Stimulated activated CD8-positive, alpha-beta memory T cell treated with anti-CD3 and anti-CD28 coated beads, Interleukin-12 subunit alpha, Interleukin-12 subunit beta, amount 100 ng/mL, for 24 hours (primary cell): ENCODE results near the gene HAND2.

Experiments
- DNase-seq: peaks from one replicate; pipeline ENCODE4 v3.0.0-alpha.2; 2020; ENCODE audit errors: extremely low read depth

The HAND2 gene

DNA sequence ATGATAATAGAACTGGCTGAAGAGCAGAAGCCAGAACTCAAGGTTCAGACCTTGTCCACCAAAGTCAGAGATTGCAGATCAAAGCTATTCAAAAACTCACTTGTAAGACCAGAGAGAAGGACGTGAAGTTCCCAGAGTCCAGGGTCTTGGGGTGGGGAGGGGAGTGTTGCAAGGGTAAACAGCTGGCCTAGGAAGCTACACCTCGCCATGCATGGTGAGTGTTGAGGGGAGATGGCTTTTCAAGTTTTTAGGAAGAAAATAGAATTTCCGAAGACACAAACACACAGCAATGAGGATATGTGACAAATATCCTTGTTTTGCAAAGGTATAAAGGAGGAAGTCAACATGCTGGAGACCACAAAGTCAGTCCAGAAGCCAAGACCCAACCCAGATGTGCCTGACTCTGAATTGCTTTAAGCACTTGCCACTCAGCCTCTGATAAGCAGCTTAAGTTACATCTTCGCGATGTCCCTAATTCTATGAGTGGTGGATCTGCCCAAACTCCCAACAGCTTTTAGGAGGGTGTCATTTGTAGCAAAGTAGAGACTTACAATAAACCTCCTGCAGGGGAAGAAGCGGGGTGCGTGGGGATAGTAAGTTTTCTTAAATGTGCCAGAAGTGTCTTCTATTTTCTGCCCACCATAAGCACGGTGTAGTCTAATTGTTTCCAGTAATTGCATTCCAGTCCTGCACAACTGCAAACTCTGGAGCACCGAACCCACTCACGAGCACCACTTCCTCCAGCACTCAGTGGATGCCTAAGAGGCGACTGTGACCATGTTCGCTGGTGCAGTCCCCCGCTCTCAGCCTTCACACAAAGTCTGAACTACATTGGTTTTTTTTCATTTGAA lies 26.5 kb downstream of the HAND2 start:
- DNase-seq: no peak

DNA sequence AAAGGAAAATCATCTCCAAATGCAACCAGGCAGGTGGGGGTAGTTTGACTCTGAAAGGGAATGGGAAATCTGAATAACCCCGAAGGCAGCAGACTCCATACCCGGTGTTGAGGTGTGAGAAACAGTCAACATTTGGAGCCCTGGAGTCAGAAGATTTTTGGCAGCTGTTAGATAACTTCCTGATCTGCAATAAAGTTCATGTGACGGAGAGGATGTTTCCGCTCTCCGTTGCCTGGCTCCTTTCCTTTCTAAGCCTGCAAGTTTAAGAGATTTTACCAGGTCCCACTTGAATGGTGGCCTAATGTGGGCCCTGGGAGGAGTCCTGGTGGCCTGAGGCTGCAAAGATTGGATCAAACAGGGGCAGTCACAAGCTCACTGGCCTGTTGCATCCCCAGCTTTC lies 27.7 kb downstream of the HAND2 start:
- DNase-seq: no peak

DNA sequence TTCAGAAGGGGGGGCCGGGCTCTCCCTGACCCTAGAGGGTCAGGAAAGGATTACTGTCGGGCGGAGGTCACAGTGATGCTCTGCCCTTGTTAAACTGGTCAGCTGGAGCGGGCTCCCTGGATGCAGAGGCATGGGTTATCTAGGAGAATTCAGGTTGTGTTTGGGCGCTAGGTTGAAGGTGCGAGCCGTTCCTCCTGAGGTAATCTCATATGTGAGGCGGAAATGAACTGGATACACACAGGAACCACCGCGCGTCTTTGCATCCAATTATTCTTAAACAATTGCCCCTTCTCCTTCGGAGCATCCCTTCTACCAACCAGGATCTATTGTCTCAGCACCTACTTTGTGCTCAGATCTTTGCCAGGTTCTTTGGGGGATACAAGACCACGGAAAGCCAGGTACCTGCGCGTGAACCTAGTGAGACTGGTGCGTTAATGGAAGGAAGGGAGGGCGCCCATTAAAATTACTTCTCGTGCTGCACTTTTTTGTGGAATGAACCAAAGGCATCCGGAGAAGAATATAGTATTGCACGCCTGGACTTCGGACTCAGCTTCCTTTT lies 28.4 kb downstream of the HAND2 start:
- DNase-seq: no peak

DNA sequence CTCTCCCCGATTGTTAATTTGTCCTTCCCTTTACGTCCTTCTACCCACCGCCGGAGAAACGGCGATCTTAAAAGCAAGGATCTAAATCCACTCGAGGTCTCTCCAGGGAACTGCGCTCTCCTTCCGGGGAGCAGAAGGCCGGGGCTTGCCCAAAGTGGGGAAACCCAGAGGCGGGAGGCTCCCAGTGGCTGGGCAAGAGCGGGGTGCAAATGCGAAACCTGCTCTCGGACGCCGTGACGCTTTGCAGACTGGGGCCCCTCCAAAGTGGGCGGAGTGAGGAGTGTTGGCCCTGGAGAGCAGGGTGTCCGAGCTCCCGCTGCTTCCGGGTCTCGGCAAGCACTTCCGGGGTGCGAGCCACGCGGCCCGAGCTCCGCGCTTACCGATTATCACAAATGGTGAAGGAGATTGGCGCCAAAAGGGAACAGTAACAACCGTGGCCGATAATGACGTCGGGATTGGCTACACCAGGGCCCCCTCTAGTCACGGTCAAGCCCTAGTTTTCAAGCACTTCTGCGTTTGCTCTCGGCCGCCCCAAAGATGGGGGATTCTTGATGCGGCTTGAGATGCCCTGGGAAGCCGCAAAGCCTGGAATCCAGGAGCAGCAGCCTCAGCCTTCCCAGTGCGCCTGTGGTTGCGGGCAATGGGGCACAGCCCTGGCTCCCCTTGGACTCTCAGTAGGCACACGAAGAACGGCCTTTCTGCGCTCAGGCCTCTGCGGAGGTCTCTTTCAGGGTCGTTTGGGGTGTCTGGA lies 29.0 kb downstream of the HAND2 start:
- no peak for DNase-seq

DNA sequence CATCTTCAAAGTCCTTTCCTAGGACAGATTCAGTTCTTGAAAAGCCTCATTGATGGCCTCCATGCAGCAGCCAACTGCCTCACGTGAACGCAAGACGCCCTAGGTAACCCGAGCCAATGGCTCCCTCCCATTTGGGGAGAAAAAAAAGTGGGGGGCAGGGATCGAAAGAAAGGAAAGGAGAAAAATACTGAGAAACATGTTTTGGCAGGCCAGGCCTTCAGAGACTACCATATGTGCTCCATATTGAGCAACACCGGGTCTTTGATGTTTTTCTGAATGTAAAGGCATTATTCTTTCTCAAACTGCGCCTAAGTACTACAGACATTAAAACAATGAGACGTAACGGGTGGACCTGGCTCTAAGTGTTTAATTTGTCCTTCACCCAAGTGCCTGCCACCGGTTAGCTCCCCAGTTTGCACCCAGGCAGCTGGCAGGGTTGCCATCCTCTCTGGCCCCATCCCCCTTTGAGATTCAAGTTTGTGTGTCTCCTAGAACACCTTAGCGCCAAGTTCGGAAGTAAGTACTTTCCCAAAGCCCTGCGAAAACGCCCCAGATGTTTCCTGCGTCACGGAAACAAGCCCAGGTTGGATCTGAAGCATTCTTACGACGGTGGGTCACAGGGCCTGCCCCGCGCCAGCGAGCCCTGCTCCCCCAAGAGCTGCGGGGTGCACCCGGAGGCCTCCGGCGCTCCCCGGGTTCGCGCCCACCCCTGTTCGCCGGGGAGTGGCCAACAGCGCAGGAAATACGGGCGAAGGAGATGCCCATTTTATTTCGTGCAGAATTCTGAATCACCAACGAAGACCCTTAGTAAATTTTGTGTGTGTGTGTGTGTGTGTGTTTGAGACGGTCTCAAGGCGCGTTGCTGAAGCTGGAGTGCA lies 30.1 kb downstream of the HAND2 start:
- no peak for DNase-seq

DNA sequence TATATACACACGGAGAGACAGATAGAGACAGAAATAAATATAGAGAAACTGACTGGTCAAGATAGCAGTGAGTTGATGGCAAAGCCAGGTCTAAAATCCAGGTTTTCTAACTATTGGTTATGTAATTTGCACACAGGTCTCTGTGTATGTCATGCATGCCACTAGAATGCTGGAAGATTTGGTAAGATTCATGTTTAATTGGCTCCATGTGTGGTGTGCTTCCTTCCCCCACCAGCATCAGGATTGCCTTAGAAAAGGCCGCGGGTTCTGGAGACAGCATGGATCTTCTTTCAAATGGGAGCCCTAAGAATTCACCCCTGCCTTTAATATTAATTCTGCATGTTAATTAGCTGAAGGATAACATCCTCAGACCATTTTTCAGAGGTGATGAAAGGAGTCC lies 31.3 kb downstream of the HAND2 start:
- no peak for DNase-seq

DNA sequence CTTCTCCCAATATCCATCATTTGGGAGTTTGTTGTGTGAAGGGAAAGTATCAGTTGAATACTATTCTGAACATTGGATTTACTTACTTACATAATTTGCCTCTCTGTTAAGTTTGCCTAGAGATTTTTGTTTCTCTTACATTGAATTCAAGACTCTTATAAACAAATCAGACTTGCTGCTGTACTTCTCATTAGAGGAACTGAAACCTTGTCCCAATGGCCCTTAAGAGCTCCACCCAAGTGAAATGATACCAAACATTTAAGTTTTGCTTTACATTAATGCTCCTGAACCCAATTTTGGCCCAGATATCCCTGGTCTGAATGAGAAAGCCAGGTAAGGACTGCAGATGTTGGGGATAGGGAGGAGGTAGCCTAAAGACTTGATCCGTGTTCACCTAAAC lies 32.0 kb downstream of the HAND2 start:
- no peak for DNase-seq

DNA sequence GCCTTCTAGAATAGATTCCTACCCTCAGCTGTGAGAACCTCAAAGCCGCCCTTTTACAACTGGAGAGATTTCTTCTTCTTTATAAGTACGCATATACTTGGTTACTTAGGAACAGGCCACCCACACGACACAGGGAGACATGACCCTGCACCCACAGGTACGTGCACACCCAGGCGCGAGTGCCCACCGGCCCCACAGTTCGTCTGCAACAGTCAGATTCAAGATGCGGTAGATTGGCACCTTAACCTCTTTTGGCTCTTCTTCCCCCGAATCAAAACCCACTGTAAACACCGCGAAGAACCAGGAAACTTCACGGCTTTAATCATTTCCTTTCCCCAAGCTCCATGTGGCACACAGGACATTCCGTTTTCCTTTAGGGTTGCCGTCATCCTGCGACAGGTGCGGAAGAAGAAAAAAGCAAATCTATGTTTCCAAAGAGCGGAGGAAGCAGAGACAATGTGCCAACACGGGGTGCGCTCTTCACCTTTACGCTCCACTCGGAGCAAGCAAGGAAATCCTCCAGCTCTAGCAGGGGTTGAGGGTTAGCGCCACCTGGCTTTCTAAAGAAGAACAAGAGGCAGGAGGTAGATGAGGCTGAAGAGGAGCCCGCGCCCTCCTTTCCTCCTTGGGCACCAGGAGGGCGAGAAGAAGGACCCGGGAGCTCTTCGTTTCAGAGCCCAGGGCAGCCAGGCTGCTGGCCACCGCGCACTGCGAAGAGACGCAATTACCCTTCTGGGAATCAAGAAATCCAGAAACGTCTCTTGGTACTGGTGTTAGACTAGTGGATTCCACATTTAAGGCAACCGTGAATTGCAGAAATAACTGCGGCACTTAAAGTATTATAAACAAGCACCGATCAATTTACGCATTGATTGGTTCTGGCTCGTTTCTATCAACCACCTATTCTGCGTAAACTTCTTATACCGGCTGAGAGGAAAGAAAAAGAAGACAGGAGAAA lies 35.7 kb downstream of the HAND2 start:
- DNase-seq: no peak

DNA sequence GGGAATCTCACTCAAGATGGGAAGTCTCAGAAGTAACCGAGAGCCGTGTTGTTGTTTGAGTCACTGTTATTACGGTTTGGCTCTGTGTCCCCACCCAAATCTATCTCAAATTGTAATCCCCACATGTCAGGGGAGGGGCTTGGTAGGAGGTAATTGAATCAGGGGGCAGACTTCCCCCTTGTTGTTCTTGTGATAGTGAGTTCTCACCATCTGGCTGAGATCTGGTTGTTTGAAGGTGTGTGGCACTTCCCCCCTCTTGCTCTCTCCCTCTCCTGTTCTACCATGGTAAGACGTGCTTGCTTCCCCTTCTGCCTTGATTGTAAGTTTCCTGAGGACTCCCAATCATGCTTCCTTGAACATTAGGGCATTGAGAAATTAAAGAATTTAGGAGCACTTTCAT lies 37.0 kb downstream of the HAND2 start:
- DNase-seq: no peak

DNA sequence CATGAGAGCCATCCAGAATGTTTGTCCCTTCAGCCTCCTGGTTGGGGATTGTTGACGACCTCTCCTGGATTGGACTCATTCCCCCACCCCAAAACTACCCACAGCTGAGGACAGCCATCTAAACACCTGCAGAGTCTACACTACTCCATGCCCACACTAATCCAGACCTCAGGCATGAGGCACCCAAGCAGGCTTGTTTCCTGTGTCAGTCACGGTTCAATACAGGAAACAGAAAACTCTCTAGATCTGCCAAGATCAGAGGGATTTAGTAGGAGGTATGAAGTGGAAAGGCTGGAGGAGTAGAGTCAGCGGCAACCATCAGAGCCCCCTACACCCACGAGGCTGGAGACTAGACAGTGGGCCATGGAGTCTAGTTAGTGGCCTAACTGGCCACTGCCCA lies 37.7 kb downstream of the HAND2 start:
- DNase-seq: no peak

DNA sequence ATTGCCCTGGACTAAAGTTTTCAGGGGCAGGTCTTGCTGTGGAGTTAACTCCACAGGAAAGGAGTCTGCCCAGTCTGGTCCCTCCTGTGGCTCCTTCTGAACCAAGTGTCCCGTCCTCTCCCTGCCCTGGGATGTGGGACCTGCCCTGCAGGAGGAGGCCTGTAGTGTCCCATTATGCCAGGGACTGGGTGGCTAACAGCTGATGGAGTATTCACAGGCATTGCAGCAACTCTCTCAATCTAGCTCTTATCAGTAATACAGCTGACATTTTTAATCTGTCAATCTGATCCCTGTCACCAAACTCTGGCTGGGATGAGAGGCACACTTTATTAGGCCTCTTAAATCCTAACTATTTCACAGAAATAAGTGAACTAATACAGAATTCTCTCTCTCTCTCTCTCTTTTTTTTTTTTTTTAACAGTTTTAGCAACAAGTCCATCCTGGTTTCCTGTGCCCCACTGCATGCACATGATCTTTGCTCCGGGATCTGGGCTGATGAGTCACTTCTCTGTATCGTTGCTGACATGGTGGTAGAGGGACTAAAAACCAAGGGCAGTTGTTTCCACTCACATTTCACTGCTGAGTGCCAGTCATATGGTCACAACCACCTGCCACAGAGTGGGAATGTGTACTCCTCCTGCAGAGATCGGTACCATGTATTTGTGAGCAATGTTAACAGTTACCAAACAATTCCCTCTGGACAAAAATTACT lies 39.1 kb downstream of the HAND2 start:
- no peak for DNase-seq

DNA sequence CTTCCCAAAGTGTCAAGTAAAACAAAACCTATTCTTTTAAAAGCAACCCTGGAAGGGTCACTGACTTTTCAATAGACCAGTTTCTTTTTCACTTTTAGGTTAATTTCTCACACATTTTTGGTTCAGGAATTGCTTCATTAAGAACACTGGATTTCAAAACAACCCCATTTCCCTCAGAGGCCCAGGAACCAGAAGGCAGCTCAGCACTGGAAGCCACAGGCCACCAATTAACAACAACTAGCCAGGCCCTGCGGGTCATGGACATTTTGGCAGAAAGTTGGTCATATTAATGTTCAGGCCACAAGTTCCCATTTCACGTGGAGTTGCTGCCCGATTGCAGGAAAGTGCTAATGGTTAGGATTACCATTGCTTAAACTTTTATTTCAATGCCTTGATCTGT lies 39.8 kb downstream of the HAND2 start:
- DNase-seq: no peak

DNA sequence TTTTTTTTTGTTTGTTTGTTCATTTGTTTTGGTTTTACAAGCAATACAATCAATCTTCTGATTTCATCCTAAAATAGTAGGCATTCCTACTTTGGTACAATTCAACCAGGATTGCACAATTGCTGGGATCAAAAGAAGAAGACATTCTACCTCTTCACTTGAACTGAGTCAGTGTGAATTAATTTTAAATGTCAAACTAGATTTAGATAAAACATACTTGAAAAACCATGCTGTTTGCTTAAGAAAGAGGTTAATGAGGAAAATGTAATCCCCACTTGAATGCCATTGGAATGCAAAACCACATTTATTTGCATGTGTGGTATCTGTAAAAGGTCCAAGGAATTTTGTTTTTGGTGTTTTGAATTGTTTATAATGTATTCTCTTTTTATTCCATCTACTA lies 40.5 kb downstream of the HAND2 start:
- DNase-seq: no peak

DNA sequence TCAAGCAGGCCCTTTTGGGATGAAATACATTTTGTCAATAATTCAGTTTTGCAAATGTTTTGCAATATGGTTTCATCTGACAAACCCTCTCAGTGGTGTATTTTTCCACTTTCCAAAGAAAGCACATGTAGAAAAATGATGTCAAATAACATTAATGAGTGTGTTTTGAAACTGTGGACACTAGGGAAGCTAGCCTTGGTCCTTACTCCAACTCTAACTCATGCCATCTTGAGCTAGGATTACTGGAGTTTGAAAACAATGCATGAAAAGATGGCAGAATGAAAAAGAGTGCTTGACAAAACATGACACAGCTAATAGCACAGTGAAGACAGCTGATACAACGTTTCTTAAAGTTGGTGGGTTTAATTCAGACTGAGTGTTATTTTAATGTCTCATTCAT lies 41.4 kb downstream of the HAND2 start:
- DNase-seq: no peak

DNA sequence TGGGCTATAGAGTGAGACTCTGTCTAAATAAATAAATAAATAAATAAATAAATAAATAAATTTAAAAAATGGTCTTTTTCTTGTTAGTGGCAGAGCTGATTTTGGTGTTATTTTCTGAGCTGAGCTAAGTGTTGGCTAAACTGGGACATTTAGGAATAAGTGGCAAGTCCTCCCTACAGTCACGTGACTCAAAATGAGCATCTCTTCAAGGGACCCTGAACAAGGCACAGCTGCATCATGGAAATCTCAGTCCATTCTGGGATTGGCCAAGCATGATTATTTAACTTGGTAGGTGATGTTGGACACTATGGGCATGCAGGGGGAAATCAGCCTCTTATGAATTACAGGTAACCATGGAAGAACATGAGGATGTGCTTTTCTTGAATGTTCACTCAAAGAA lies 42.0 kb downstream of the HAND2 start:
- no peak for DNase-seq

DNA sequence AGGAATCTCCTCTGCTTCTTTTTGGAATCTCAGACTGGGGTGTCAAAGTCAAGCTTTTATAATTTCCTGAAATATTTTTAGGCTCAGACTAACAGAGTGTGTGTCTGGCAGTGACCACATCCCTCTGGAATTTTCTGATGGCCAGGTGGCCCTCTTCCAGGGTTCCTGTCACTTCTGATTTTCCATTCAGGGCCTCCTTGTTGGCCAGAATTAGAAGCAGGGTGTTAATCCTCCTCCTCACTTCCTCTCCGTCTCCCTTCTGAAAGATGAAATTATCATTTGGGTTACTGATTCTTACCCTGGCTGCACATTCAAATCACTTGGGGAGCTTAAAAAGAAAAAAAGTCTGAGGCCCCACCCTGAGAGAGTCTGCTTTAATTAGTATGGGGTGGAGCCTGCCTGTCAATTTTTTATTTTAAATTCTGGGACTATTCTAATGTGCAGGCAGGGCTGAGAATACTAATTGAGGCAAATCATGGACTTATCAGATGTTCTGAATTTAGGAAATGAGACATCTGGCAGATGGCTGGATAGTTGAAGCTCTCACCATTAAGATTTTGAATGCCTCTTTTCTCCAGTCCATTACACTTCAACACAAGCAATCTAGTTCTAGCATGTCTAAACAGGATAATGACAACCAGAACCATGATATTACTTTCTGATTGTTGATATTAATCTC lies 43.2 kb downstream of the HAND2 start:
- no peak for DNase-seq

DNA sequence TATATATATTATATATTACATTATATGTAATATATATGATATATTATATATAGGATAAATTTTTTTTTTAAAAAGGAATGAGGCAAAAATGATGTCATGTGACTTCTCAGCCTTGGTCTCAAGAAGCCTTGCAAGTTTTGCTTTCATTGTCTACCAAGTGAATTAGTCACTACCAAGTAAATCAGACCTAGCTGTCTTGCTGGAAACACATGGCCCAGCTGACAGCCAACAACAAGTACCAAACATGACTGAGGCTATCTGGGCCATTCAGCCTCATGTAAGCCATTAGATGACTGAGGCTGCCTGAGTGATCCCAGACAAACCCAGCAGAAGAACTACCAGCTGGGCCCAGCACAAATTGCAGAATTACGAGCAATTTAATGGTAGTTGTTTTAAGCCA lies 44.9 kb downstream of the HAND2 start:
- no peak for DNase-seq

DNA sequence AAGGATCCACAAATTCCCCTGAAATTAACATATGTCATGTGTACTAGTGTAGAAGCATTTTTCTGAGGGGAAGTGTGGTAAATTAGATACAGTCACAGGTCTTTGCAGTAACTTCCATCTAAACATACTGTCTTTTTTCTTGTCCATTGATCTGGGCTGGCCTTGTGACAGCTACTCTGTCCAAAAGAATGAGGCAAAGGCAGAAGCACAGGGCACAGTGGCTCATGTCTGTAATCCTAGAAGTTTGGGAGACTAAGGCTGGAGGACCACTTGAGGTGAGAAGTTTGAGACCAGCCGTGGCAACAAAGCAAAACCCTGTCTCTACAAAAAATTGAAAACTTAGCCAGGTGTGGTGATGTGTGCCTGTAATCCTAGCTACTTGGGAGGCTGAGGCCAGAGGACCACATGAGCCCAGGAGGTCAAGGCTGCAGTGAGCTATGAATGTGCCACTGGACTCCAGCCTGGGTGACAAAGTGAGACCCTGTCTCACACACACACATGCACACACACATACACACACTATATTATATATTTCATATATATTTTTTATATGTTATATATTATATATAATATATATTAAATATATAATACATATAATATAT lies 47.6 kb downstream of the HAND2 start:
- DNase-seq: no peak

DNA sequence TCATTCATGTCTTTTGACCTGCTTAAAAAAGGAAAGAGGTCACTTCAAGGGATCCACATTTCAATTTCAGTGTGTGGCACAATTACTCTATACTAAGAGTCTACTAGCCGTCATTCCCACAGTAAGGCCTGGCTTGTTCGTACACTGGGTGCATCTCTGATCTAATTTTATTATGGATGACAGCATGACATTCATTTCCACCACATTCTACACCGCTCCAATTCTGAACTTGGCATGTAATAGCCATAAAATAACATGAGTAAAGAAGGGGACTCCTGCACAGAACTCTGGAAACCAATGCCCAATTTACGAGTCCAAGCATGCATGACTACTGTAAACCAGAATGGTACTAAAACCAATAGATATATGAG lies 51.1 kb downstream of the HAND2 start:
- DNase-seq: no peak
